H7 (cell line): ENCODE measurements around the gene CCDC97. TPM values are rescaled to one million over a fixed set of nuclear protein-coding genes. Genes with fewer than 3 reads are reported as not detected.
A peak's percentile ranks its signal among the peaks of the same experiment; 100 is the strongest.

ENCODE experiments used
- DNase-seq: peaks from one replicate; pipeline ENCODE4 v3.0.0; 2012
- H3K27me3 ChIP-seq: 2 replicates; pipeline ENCODE4 v1.6.0; 2011; ENCODE audit warnings: mild to moderate bottlenecking, low read length; ENCODE audit not compliant: control insufficient read depth, insufficient read depth
- H3K36me3 ChIP-seq: replicated peaks from 2 replicates; pipeline ENCODE4 v1.5.1; 2011; ENCODE audit warnings: low read length; ENCODE audit not compliant: control insufficient read depth, insufficient read depth
- H3K4me3 ChIP-seq: 2 replicates; pipeline ENCODE4 v1.5.1; 2011; ENCODE audit warnings: low read depth, mild to moderate bottlenecking, control low read depth, low read length, moderate library complexity; ENCODE audit not compliant: insufficient read depth
- total RNA-seq: library from RNA; depleted of rRNA; stranded (reverse); fragments of >200 nt; shearing (Covaris generic); gene quantifications from 2 replicates; pipeline ENCODE4 v1.2.3, GENCODE V29; 2014

CCDC97 gene
- total RNA-seq, 1 experiment from 2014 or later: 19.6 TPM

DNA sequence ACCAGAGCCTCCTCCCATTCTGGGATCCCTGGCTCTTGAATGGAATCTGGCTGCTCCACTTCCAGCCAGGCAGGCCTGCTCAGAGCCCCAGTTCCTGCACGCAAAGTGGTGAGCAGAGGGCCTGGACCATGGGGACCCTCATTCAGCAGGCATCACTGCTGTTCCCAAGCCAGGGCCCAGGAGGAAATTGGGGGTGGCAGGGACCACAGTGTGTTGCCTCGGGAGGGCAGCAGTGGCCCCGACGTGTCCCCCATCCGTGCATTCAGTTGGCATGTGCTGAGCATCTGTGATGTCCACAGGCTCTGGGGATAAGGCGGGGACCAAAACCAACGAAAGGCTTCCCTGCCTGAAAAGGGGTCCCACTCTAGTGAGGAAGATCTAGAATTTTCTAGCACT, 11.2 kb downstream of the CCDC97 start:
- DNase-seq: peak; percentile 45
- Histone ChIP-seq H3K36me3 (peaks cover 20% of the 10 kb centered on the region), H3K4me3 (no peak overlapping the region), H3K27me3 (no peaks in the 10 kb centered on the region)

- H3K4me3 ChIP-seq: no peak overlapping the region
- H3K27me3 ChIP-seq: no peaks in the 10 kb centered on the region
- peak; percentile 92 for DNase-seq
- H3K36me3 ChIP-seq: peaks cover 17% of the 10 kb centered on the region
Observed at GRCh38 chr19:41321600-41322270, 11.8 kb downstream of the CCDC97 start.

- Histone ChIP-seq H3K27me3 (no peaks in the 10 kb centered on the region), H3K4me3 (no peak overlapping the region), H3K36me3 (peaks cover 12% of the 10 kb centered on the region)
- DNase-seq: no peak
Observed at GRCh38 chr19:41322451-41322850, 12.5 kb downstream of the CCDC97 start.

GRCh38 chr19:41323023-41323422, 13.1 kb downstream of the CCDC97 start:
- no peak for DNase-seq

DNA sequence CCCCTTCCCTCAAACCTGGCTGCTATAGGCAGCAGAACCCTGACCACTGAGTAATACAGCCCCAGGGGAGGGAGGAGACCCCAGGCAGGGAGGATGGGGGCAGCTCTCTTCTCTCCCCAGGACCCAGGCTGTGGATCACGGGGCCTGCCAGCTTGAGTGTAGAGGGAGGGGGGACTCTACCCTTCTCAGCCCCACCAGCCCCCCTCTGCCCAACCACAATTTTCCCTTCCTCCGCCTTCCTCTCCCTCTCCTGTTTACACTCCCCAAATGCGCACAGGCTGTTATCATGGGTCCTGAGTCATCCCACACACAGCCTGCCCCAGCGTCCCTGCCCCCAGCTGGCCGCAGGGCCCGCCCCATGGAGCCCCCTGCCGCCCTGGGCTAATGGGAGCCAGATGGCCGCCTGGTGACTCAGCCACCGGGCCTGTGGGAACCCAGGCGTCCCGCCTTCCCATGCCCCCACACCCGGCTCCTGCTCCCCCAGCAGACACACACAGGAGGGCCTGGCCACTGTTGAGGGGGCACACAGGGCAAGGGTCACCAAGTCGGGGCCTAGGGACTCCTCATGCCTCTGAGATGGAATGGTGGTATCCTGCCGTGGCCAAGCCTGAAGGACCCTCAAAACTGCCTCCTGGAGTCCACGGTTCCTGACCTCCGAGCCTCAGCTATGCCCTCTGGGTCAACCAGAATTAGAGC, 13.6 kb downstream of the CCDC97 start:
- DNase-seq: peak; percentile 85
- no peaks in the 10 kb centered on the region for H3K27me3 ChIP-seq
- H3K4me3 ChIP-seq: no peak overlapping the region
- peaks cover 11% of the 10 kb centered on the region for H3K36me3 ChIP-seq

More at GRCh38 chr19:41323023-41323422, 13.1 kb downstream of the CCDC97 start:
- no peak overlapping the region for H3K4me3 ChIP-seq
- H3K27me3 ChIP-seq: no peaks in the 10 kb centered on the region
- H3K36me3 ChIP-seq: peaks cover 12% of the 10 kb centered on the region

GRCh38 chr19:41324231-41324702, 14.3 kb downstream of the CCDC97 start:
- H3K4me3 ChIP-seq: no peak overlapping the region
- peak; percentile 58 for DNase-seq
- peaks cover 7% of the 10 kb centered on the region for H3K36me3 ChIP-seq
- H3K27me3 ChIP-seq: no peaks in the 10 kb centered on the region

- Histone ChIP-seq H3K36me3 (peaks cover 7% of the 10 kb centered on the region), H3K27me3 (no peaks in the 10 kb centered on the region), H3K4me3 (peak overlapping the region; percentile 38)
- DNase-seq: peak; percentile 93
Observed at GRCh38 chr19:41324921-41325639, 15.1 kb downstream of the CCDC97 start.

DNA sequence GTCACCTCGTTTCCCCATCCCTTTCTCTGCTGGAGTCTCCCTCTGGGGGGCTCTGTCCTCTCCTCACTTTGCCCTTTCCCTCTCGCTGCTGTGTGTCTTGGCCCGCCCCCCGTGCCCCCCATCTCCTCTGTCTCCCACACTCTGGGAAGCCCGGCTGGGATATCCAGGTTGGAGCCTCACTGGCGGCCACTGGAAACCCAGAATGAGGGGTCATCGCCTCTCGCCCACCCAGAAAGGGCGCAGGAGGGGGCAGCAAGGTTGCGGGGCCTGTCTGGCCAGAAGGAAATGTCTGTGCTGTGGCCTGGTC, 15.6 kb downstream of the CCDC97 start:
- no peaks in the 10 kb centered on the region for H3K27me3 ChIP-seq
- peaks cover 3% of the 10 kb centered on the region for H3K36me3 ChIP-seq
- DNase-seq: no peak
- H3K4me3 ChIP-seq: peak overlapping the region; percentile 38

DNA sequence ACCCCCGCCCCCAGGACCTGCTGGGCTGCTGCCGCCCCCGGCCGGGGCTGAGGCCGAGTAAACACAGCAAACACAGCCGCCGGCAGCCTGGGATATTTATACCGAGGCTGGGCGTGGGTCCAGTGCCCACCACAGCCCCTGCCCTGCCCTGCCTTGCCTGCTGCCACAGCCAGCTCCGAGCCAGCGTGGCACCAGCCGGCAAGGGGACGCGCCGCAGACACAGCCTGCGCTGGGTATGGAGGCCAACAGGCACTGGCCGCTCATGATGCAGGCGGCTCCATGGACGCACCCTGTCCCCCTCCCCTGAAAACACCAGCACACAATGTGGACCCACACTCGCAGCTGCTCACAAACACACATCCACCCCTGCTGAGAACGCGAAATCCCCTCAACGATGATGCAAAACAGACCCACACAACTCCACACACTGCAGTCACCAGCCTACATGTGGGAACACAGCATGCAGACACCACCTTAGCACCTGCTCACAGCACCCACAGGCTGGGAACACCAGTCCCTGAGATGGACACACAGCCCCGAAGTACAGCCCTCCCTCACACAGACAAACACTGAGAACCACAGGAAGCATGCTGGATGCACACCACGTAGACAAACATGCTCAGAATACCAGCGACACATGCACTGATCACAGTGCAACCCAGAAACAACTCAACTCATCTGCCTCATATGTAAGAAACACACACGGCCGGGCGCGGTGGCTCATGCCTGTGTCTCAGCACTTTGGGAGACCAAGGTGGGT, 16.2 kb downstream of the CCDC97 start:
- H3K36me3 ChIP-seq: peaks cover 3% of the 10 kb centered on the region
- DNase-seq: peak; percentile 78
- peak overlapping the region; percentile 38 for H3K4me3 ChIP-seq
- no peaks in the 10 kb centered on the region for H3K27me3 ChIP-seq

GRCh38 chr19:41327076-41327575, 17.2 kb downstream of the CCDC97 start:
- peaks cover 3% of the 10 kb centered on the region for H3K36me3 ChIP-seq
- DNase-seq: no peak

DNA sequence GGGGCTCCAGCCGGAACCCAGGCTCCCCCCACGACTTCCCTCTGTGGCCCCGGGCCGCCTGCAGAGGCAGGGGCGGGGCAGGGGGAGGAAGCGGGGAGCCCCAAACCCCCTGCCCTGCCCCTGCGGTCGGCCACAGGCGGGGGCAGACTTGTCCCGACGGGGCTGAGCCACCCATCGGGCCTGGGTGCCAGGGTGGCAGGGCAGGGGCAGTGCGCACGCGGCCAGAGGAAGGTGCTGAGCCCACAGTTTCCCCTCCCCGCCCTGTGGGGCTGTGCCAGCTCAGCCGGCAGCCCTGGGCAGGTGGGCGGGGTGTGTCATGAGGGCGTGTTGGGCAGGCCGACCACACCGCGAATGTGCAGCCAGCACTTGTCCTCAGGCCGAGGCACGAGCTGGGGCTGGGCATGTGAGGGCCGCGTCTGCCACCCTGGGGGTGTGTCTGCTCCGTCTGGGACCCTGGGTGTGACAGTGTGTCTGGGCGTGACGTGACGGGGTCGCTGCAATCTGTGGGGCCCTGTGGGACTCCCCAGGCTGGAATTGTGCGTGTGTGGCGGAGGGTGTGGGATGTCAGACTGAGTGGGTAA, 17.7 kb downstream of the CCDC97 start:
- Histone ChIP-seq H3K36me3 (peaks cover 2% of the 10 kb centered on the region), H3K4me3 (no peak overlapping the region; the same call in 1 of the 2 replicates), H3K27me3 (no peaks in the 10 kb centered on the region)
- peak; percentile 87 for DNase-seq

More at GRCh38 chr19:41327076-41327575, 17.2 kb downstream of the CCDC97 start:
- Histone ChIP-seq H3K27me3 (no peaks in the 10 kb centered on the region), H3K4me3 (peak overlapping the region; percentile 12; the same call in 1 of the 2 replicates)

- H3K4me3 ChIP-seq: no peak overlapping the region
- DNase-seq: peak; percentile 44
- H3K27me3 ChIP-seq: no peaks in the 10 kb centered on the region
- H3K36me3 ChIP-seq: no peaks in the 10 kb centered on the region
Observed at GRCh38 chr19:41328157-41328841, 18.3 kb downstream of the CCDC97 start.

DNA sequence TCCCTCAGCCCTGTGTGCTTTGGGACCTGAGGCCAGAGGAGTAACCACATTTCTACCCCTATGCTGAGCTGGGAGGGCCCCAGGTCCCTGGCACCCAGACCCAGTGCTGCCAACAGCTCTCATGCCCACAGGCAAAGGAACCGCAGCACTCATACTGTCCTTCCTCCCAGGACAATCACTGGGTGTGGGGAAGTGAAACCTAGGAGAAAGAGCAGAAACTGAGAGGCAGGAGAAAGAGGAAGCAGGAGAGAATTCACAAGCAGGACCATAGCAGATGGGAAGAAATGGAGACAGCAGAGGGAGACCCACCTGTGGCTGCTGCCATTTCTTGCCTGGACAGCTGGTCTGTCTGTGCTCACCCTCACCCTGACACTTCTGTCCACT, 18.9 kb downstream of the CCDC97 start:
- Histone ChIP-seq H3K36me3 (no peaks in the 10 kb centered on the region), H3K27me3 (no peaks in the 10 kb centered on the region), H3K4me3 (no peak overlapping the region)
- DNase-seq: no peak
